ENCODE measurements around the gene OR4X1. TPM values are rescaled to one million over a fixed set of nuclear protein-coding genes. Genes with fewer than 3 reads are reported as not detected.
"Not testable (repeated sequence)": the region's sequence is repeated elsewhere in the genome, so short reads cannot be mapped to it uniquely, and the experiment has no call there.

OR4X1 gene
- total RNA-seq: not detected
- not detected for polyA plus RNA-seq (2013, experiment 1 of 2)
- polyA plus RNA-seq (2013, experiment 2 of 2): not detected
- long read RNA-seq, experiment 1: 0 reads
- long read RNA-seq, experiment 2: 0 reads
- long read RNA-seq, experiment 3: 0 reads
- long read RNA-seq, experiment 4: 0 reads

GRCh38 chr11:48263423-48263911 is at the start of gene OR4X1:
Gene OR4X1, plus strand, starts transcription at chr11:48263861. Its CDS starts 0 bp downstream, at chr11:48263861.
- H3K9me3 ChIP-seq (ENCODE audit: control insufficient read depth, low read length): peaks cover 53% of the 10 kb centered on the region
- 28 to 30% methylated on average over 2 to 3 of the region's 3 CpGs for WGBS, 2 experiments (ENCODE audit: insufficient coverage in 1 of 2, insufficient read length in 1 of 2)
- DNase-seq: no peak
- TF ChIP-seq CTCF (conservative IDR thresholded peaks at IDR 0.05): no peak
- no peaks in the 10 kb centered on the region for H3K4me1 Mint-ChIP-seq
- no peak within 1 kb of the TSS for H3K9ac ChIP-seq (ENCODE audit: extremely low read depth, low read length, poor library complexity, severe bottlenecking)
- no peaks in the 10 kb centered on the region for H3K36me3 Mint-ChIP-seq (ENCODE audit: low read depth)
- H3K9me3 Mint-ChIP-seq: peaks cover 31% of the 10 kb centered on the region
- H3K27me3 Mint-ChIP-seq (ENCODE audit: insufficient read depth): no peaks in the 10 kb centered on the region
- no peak within 1 kb of the TSS for H3K4me3 Mint-ChIP-seq
- no peaks in the 10 kb centered on the region for H3K27me3 ChIP-seq (ENCODE audit: control insufficient read depth, insufficient read depth, low read length, poor library complexity, severe bottlenecking)
- H3K4me1 ChIP-seq (ENCODE audit: control insufficient read depth, insufficient read depth, low read length): no peaks in the 10 kb centered on the region
- no peaks in the 10 kb centered on the region for H3K36me3 ChIP-seq (ENCODE audit: control insufficient read depth, insufficient read depth, low read length)
- no peak within 1 kb of the TSS for H3K27ac Mint-ChIP-seq
- H3K27ac ChIP-seq (ENCODE audit: low read depth, low read length): no peak within 1 kb of the TSS
- no peak within 1 kb of the TSS for H3K4me3 ChIP-seq (ENCODE audit: low read length)

- H3K36me3 ChIP-seq (ENCODE audit: control insufficient read depth, insufficient read depth, low read length): no peaks in the 10 kb centered on the region
- H3K4me1 Mint-ChIP-seq: no peaks in the 10 kb centered on the region
- no peak within 1 kb of the TSS for H3K27ac ChIP-seq (ENCODE audit: low read depth, low read length)
- H3K4me3 ChIP-seq (ENCODE audit: low read length): no peak within 1 kb of the TSS
- H3K27ac Mint-ChIP-seq: no peak within 1 kb of the TSS
- 50 to 59% methylated on average over 2 of the region's 2 CpGs for WGBS, 2 experiments (ENCODE audit: insufficient coverage in 1 of 2, insufficient read length in 1 of 2)
- H3K27me3 ChIP-seq (ENCODE audit: control insufficient read depth, insufficient read depth, low read length, poor library complexity, severe bottlenecking): no peaks in the 10 kb centered on the region
- no peaks in the 10 kb centered on the region for H3K27me3 Mint-ChIP-seq (ENCODE audit: insufficient read depth)
- peaks cover 61% of the 10 kb centered on the region for H3K9me3 ChIP-seq (ENCODE audit: control insufficient read depth, low read length)
- H3K9me3 Mint-ChIP-seq: peaks cover 34% of the 10 kb centered on the region
- no peak within 1 kb of the TSS for H3K4me3 Mint-ChIP-seq
- TF ChIP-seq CTCF (conservative IDR thresholded peaks at IDR 0.05): no peak
- H3K4me1 ChIP-seq (ENCODE audit: control insufficient read depth, insufficient read depth, low read length): no peaks in the 10 kb centered on the region
- no peaks in the 10 kb centered on the region for H3K36me3 Mint-ChIP-seq (ENCODE audit: low read depth)
- H3K9ac ChIP-seq (ENCODE audit: extremely low read depth, low read length, poor library complexity, severe bottlenecking): no peak within 1 kb of the TSS
- no peak for DNase-seq
Observed at GRCh38 chr11:48216510-48216909, 47.2 kb upstream of the OR4X1 start, which contains the start of gene OR4B1. Gene OR4B1, plus strand, starts transcription at chr11:48216810. Its CDS starts 0 bp downstream, at chr11:48216810.

GRCh38 chr11:48228761-48229160 is 34.9 kb upstream of the OR4X1 start:
- no peaks in the 10 kb centered on the region for H3K36me3 ChIP-seq (ENCODE audit: control insufficient read depth, insufficient read depth, low read length)
- Mint-ChIP-seq H3K9me3 (peaks cover 63% of the 10 kb centered on the region), H3K27me3 (ENCODE audit: insufficient read depth) (no peaks in the 10 kb centered on the region)

GRCh38 chr11:48230057-48230456 is 33.6 kb upstream of the OR4X1 start:
- H3K27ac ChIP-seq (ENCODE audit: low read depth, low read length); H3K36me3 Mint-ChIP-seq (ENCODE audit: low read depth); H3K4me3 Mint-ChIP-seq; H3K4me1 ChIP-seq (ENCODE audit: control insufficient read depth, insufficient read depth, low read length); H3K9ac ChIP-seq (ENCODE audit: extremely low read depth, low read length, poor library complexity, severe bottlenecking); H3K27ac Mint-ChIP-seq; H3K27me3 ChIP-seq (ENCODE audit: control insufficient read depth, insufficient read depth, low read length, poor library complexity, severe bottlenecking); DNase-seq; H3K27me3 Mint-ChIP-seq (ENCODE audit: insufficient read depth); H3K4me1 Mint-ChIP-seq; H3K36me3 ChIP-seq (ENCODE audit: control insufficient read depth, insufficient read depth, low read length); H3K4me3 ChIP-seq (ENCODE audit: low read length): not testable (repeated sequence)
- peaks cover 64% of the 10 kb centered on the region for H3K9me3 Mint-ChIP-seq
- peaks cover 17% of the 10 kb centered on the region for H3K9me3 ChIP-seq (ENCODE audit: control insufficient read depth, low read length)
- WGBS, 2 experiments (ENCODE audit: insufficient coverage in 1 of 2, insufficient read length in 1 of 2): 83 to 84% methylated on average over 6 to 11 of the region's 11 CpGs

More at GRCh38 chr11:48228761-48229160, 34.9 kb upstream of the OR4X1 start:
- no peaks in the 10 kb centered on the region for H3K36me3 Mint-ChIP-seq (ENCODE audit: low read depth)
- Histone ChIP-seq H3K4me1 (ENCODE audit: control insufficient read depth, insufficient read depth, low read length) (no peaks in the 10 kb centered on the region), H3K4me3 (ENCODE audit: low read length) (no peak overlapping the region), H3K27me3 (ENCODE audit: control insufficient read depth, insufficient read depth, low read length, poor library complexity, severe bottlenecking) (no peaks in the 10 kb centered on the region), H3K9me3 (ENCODE audit: control insufficient read depth, low read length) (peaks cover 17% of the 10 kb centered on the region), H3K27ac (ENCODE audit: low read depth, low read length) (no peak overlapping the region), H3K9ac (ENCODE audit: extremely low read depth, low read length, poor library complexity, severe bottlenecking) (no peak overlapping the region)
- no peaks in the 10 kb centered on the region for H3K4me1 Mint-ChIP-seq
- no peak overlapping the region for H3K4me3 Mint-ChIP-seq
- no peak for DNase-seq
- H3K27ac Mint-ChIP-seq: no peak overlapping the region
- TF ChIP-seq CTCF (conservative IDR thresholded peaks at IDR 0.05): no peak
- 87 to 89% methylated on average over 8 to 18 of the region's 18 CpGs for WGBS, 2 experiments (ENCODE audit: insufficient coverage in 1 of 2, insufficient read length in 1 of 2)

Measured in endodermal cell (in vitro differentiated cells).